Neuron (in vitro differentiated cells): ENCODE measurements around the gene ZC3HAV1.
"Not testable (repeated sequence)": the region's sequence is repeated elsewhere in the genome, so short reads cannot be mapped to it uniquely, and the experiment has no call there.

ENCODE experiments used
- H2AFZ ChIP-seq: one replicate; pipeline ENCODE4 v1.6.1; 2013; ENCODE audit warnings: low read depth, mild to moderate bottlenecking, inconsistent platforms, low read length, moderate library complexity
- H3K27me3 ChIP-seq: one replicate; pipeline ENCODE4 v1.6.1; 2013; ENCODE audit warnings: low read length; ENCODE audit not compliant: insufficient read depth
- H3K36me3 ChIP-seq: one replicate; pipeline ENCODE4 v1.6.1; 2013; ENCODE audit warnings: low read length; ENCODE audit not compliant: insufficient read depth
- H3K4me1 ChIP-seq: one replicate; pipeline ENCODE4 v1.6.1; 2013; ENCODE audit warnings: low read length; ENCODE audit not compliant: insufficient read depth
- H3K4me3 ChIP-seq: 2 replicates; pipeline ENCODE4 v1.5.1; 2013; ENCODE audit warnings: mild to moderate bottlenecking, low read length, moderate library complexity
- H3K9me3 ChIP-seq: one replicate; pipeline ENCODE4 v1.6.1; 2013; ENCODE audit warnings: low read length

ZC3HAV1 gene

DNA sequence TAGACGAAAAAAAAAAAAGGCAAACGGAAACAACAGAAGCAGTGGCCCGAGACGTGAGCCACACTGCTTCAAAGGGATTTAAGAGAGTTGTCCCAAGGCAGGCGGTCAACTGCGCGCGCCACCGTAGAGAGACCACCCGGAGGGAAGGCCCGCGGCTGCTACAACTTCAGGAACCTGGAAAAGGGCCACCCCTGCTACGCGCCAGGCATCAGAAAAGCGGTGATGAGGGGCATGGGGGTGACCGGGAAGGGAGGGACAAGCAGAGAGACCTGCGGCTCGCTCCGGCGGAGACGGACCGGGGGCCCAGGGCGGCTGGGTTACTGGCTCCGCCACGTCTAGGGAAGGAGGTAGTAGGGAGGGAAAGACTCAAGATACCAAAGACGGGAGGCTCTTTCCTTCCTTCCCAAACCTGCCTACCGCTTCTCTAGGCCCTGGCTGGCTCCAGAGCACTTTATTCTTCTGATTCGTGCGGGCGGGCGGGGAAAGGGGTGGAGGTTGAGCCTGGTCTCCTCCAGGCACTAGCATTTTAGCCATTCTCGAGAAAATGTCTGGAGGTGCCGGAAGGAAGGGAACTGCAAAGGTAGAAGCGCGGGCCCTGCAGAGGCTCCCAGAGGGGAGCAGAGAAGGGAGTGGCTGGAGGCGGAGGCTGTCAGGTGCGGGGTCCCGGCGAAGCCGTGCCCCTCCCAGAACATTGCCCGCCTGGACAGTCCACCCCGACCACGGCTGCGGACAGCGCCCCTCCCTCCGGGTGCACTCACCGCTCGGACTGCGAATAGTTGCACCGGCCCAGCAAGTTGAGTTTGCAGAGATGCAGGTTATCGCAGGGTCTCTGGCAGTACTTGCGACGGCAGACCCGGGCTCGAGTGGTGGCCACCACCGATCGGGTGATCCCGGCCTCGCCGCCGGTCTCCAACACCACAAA lies 993 bp downstream of the ZC3HAV1 start:
- no peaks in the 10 kb centered on the region for H3K9me3 ChIP-seq
- H3K4me1 ChIP-seq = peaks cover 4% of the 10 kb centered on the region
- peak overlapping the region; percentile 88 for H3K4me3 ChIP-seq
- no peaks in the 10 kb centered on the region for H3K36me3 ChIP-seq
- no peaks in the 10 kb centered on the region for H3K27me3 ChIP-seq
- peak overlapping the region; percentile 99 for H2AFZ ChIP-seq

- no peak overlapping the region for H3K4me3 ChIP-seq
- H2AFZ ChIP-seq = no peak overlapping the region
- H3K36me3 ChIP-seq = no peaks in the 10 kb centered on the region
- H3K4me1 ChIP-seq = peaks cover 4% of the 10 kb centered on the region
- no peaks in the 10 kb centered on the region for H3K27me3 ChIP-seq
- H3K9me3 ChIP-seq = no peaks in the 10 kb centered on the region
These were observed 2.6 kb downstream of the ZC3HAV1 start for GRCh38 chr7:139106959-139107358.

GRCh38 chr7:139106227-139106626 lies 3.3 kb downstream of the ZC3HAV1 start:
- not testable (repeated sequence) for H3K36me3 ChIP-seq, H3K4me3 ChIP-seq, H3K9me3 ChIP-seq, H3K4me1 ChIP-seq, H2AFZ ChIP-seq, H3K27me3 ChIP-seq

- H3K27me3 ChIP-seq = no peaks in the 10 kb centered on the region
- no peak overlapping the region for H3K4me3 ChIP-seq
- H3K9me3 ChIP-seq = no peaks in the 10 kb centered on the region
- H3K4me1 ChIP-seq = peaks cover 4% of the 10 kb centered on the region
- H2AFZ ChIP-seq = no peak overlapping the region
- no peaks in the 10 kb centered on the region for H3K36me3 ChIP-seq
These were observed 4.0 kb downstream of the ZC3HAV1 start for GRCh38 chr7:139105484-139105883.

DNA sequence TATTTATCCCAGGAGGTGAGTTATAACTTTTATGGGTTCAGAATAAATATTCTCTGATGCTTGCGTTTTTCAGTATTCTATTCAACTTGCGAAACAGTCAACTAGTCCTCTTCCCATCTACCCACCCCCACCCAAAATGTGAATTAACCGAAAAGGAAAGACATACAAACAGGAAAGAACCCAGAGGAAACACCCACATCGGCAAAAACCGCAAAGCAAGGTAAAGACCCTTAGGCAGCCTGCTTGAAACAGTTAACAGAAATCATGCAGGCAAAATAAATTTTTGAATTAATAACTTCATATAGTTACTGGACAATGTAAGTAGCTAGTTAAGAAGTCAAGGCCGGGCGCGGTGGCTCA lies 5.4 kb downstream of the ZC3HAV1 start:
- H3K4me3 ChIP-seq = no peak overlapping the region
- peaks cover 6% of the 10 kb centered on the region for H3K4me1 ChIP-seq
- H3K36me3 ChIP-seq = no peaks in the 10 kb centered on the region
- H2AFZ ChIP-seq = no peak overlapping the region
- no peaks in the 10 kb centered on the region for H3K9me3 ChIP-seq
- H3K27me3 ChIP-seq = no peaks in the 10 kb centered on the region

GRCh38 chr7:139103057-139103815 lies 6.3 kb downstream of the ZC3HAV1 start:
- Histone ChIP-seq H3K4me3 (no peak overlapping the region), H3K27me3 (no peaks in the 10 kb centered on the region), H3K9me3 (no peaks in the 10 kb centered on the region), H3K4me1 (peaks cover 6% of the 10 kb centered on the region), H2AFZ (no peak overlapping the region), H3K36me3 (no peaks in the 10 kb centered on the region)

GRCh38 chr7:139101637-139102158 lies 7.8 kb downstream of the ZC3HAV1 start:
- H3K4me3 ChIP-seq, H3K9me3 ChIP-seq, H3K27me3 ChIP-seq, H3K4me1 ChIP-seq, H3K36me3 ChIP-seq, H2AFZ ChIP-seq: not testable (repeated sequence)

DNA sequence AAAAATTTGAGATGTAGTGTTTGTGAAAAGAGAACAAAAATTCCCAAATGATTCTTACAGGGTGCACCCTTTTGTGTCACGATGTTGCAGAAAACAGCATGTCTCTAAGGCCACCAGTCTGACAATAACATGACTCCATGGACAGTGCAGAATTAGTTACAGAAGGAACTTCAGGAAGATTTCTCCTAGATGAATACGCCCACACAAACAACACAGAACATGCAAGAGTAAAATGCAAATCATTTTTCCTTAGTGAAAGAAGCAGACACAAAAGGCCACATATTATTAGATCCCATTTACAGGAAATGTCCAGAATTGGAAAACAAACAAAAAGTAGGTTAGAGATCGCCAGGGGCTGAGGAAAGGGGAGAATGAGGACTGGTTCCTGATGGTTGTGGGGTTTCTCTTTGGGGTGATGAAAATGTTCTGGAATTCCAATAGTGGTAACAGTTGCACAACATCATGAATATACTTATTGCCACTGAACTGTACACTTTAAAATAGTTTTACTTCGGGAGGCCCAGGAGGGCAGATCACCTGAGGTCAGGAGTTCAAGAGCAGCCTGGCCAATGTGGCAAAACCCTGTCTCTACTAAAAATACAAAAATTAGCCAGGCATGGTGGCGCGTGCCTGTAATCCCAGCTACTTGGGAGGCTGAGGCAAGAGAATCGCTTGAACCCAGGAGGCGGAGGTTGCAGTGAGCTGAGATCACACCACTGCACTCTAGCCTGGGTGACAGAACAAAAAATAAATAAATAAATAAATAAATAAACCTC lies 10.2 kb downstream of the ZC3HAV1 start:
- H3K36me3 ChIP-seq = no peaks in the 10 kb centered on the region
- H3K27me3 ChIP-seq = no peaks in the 10 kb centered on the region
- H3K4me3 ChIP-seq = no peak overlapping the region
- H3K9me3 ChIP-seq = no peaks in the 10 kb centered on the region
- no peak overlapping the region for H2AFZ ChIP-seq
- H3K4me1 ChIP-seq = peaks cover 3% of the 10 kb centered on the region

DNA sequence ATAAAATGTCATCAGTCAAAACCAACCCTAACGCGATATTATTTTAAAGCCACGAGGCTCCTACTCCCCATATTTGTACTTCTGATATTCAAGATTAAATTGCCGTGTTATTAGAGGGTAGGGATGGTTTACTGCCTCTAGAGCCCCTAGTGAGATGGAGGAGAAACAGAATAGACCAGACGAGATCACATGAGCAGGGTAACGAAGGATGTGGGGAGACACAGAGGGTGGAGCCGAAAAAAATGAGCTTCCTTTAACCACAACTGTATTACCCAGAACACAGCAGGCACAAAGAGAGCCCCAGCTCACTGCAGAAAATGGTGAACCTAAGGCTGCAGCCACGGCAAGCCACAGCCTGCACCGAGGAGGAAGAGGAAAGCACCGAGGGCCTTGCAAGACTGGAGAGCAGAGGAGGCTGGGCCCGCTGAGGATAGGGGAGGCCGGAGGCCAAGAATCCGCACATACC lies 14.3 kb downstream of the ZC3HAV1 start:
- Histone ChIP-seq H3K27me3 (no peaks in the 10 kb centered on the region), H3K36me3 (no peaks in the 10 kb centered on the region)

DNA sequence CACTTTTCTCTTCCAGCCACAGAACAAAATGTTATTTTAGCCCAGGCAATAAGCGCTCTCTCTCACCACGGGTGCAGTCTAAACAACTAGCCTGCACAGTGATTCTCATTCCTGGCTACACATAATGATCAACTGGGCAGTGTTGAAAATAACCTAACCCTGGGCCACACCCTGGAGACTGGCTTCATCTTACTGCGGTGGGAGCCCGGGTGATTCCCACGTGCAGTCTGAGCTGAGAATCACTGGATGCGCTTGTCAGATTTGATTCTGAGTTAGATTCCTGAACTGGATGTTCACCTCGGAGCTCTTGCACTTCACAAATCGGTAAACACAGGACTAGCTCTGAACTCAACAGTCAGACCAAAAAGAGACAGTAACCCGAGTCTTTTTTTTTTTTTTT lies 14.9 kb downstream of the ZC3HAV1 start:
- no peaks in the 10 kb centered on the region for H3K36me3 ChIP-seq
- H3K27me3 ChIP-seq = no peaks in the 10 kb centered on the region
- no peak overlapping the region for H3K4me3 ChIP-seq
- H3K9me3 ChIP-seq = no peaks in the 10 kb centered on the region
- H3K4me1 ChIP-seq = peaks cover 3% of the 10 kb centered on the region
- H2AFZ ChIP-seq = no peak overlapping the region

More for the DNA sequence above, 14.3 kb downstream of the ZC3HAV1 start:
- Histone ChIP-seq H3K4me3 (no peak overlapping the region), H2AFZ (no peak overlapping the region), H3K9me3 (no peaks in the 10 kb centered on the region), H3K4me1 (peaks cover 3% of the 10 kb centered on the region)

DNA sequence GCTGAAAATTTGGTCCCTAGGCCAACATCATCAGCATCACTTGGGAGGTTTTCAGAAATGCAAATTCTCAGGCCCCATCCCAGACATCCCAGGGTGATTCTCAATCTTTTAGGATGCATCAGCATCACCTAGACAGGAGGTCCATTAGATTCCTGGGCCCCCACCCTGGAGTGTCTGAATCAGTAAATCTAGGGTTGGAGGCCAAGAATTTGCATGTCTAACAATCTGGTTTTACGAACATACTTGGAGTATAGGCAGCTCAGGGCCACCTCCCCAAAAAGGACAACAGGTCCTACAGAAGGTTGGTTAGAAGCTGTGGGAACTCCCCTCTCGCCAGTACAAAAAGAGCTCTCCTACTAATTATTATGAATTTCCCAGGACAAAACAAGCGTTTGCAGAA lies 15.5 kb downstream of the ZC3HAV1 start:
- Histone ChIP-seq H3K36me3 (no peaks in the 10 kb centered on the region), H3K4me1 (no peaks in the 10 kb centered on the region), H2AFZ (no peak overlapping the region), H3K4me3 (no peak overlapping the region), H3K9me3 (no peaks in the 10 kb centered on the region), H3K27me3 (no peaks in the 10 kb centered on the region)

GRCh38 chr7:139093512-139093911 lies 16.0 kb downstream of the ZC3HAV1 start:
- H2AFZ ChIP-seq, H3K27me3 ChIP-seq, H3K9me3 ChIP-seq, H3K36me3 ChIP-seq, H3K4me3 ChIP-seq, H3K4me1 ChIP-seq: not testable (repeated sequence)
